MM.1S (cell line): ENCODE results near the gene SPOCK3.

Experiments
- EZH2 ChIP-seq: fragments of 300-600 bp; sonication (generic); optimal IDR thresholded peaks from 2 replicates; pipeline ENCODE3; 2017; ENCODE audit warnings: low read depth, mild to moderate bottlenecking, antibody characterized with exemption, low read length, mixed read lengths
- EZH2phosphoT487 ChIP-seq: fragments of 300-600 bp; sonication (generic); IDR thresholded peaks from 2 replicates; pipeline ENCODE4 v1.6.1; 2018; ENCODE audit warnings: antibody characterized with exemption, low read length
- TF ChIP-seq, protein P1 (sequence below): fragments of 300-600 bp; sonication (generic); IDR thresholded peaks from 2 replicates; pipeline ENCODE4 v1.5.1; 2016; ENCODE audit warnings: antibody characterized with exemption, low read length, mixed read lengths

DNA sequence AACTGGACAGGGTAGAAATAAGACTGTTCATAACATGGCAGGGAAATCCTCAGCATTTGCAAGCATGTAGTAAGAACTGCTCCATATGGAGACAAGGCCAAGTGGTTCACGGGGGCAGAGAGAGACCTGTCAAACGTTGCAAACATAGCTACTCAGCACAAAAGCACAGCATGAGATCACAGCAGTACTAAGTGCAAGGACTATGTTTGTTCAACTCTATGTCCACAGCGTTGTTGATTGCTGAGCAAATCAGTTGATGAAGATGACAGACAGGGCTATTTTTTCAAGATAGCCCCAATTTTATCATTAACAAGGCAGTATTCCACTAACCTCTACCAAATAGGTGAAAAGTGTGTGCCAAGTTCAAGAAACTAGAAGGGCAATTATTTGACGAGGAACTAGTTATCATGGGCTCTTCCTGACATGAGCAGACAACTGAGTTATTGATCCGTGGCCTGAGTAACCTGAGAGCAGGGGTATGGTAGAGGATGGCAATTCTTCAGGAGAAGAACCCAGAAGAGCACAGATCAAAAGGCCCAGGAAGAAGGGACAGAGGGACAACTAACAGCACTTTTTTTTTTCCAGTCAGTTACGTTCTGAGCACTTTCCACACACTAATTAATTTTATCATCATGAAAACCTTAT lies 57.4 kb downstream of the SPOCK3 start:
- TF ChIP-seq, protein P1, sequence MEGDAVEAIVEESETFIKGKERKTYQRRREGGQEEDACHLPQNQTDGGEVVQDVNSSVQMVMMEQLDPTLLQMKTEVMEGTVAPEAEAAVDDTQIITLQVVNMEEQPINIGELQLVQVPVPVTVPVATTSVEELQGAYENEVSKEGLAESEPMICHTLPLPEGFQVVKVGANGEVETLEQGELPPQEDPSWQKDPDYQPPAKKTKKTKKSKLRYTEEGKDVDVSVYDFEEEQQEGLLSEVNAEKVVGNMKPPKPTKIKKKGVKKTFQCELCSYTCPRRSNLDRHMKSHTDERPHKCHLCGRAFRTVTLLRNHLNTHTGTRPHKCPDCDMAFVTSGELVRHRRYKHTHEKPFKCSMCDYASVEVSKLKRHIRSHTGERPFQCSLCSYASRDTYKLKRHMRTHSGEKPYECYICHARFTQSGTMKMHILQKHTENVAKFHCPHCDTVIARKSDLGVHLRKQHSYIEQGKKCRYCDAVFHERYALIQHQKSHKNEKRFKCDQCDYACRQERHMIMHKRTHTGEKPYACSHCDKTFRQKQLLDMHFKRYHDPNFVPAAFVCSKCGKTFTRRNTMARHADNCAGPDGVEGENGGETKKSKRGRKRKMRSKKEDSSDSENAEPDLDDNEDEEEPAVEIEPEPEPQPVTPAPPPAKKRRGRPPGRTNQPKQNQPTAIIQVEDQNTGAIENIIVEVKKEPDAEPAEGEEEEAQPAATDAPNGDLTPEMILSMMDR: no peak
- TF ChIP-seq EZH2phosphoT487 (no peak), EZH2 (no peak)
